Left lobe of liver (tissue), 2 donors: ENCODE measurements around the gene FAM83C. TPM values are rescaled to one million over a fixed set of nuclear protein-coding genes. Genes with fewer than 3 reads are reported as not detected.

ENCODE experiments used
- ATAC-seq: fragments of 200-7000 bp; cut with Tn5 transposase; one replicate; pipeline ENCODE4 v1.9.1; 2020; ENCODE audit warnings: mild to moderate bottlenecking, moderate library complexity
- DNase-seq: peaks from one replicate; pipeline ENCODE4 v3.0.0-alpha.2; 2020; ENCODE audit warnings: low spot score
- total RNA-seq: library from RNA; stranded (reverse); gene quantifications from one replicate; pipeline ENCODE4 v1.2.1, GENCODE V29; 2021
- donor health status: DM: no; HTN: no; CAD: no; lungs with moderate emphysema.
- donor health status: DM: no; HTN: yes; CAD: no.

FAM83C gene
- total RNA-seq, 1 donor from 2014 or later, result not detected

- ATAC-seq (no peak), DNase-seq (no peak)
These were observed 51.4 kb downstream of the FAM83C start for GRCh38 chr20:35240811-35241293.

GRCh38 chr20:35240083-35240810 is 52.0 kb downstream of the FAM83C start:
- ATAC-seq (no peak), DNase-seq (no peak)

- no peak for ATAC-seq
- no peak for DNase-seq
These were observed 53.5 kb downstream of the FAM83C start for GRCh38 chr20:35238735-35239134.

GRCh38 chr20:35238170-35238569 is 54.1 kb downstream of the FAM83C start:
- DNase-seq (no peak), ATAC-seq (no peak)

DNA sequence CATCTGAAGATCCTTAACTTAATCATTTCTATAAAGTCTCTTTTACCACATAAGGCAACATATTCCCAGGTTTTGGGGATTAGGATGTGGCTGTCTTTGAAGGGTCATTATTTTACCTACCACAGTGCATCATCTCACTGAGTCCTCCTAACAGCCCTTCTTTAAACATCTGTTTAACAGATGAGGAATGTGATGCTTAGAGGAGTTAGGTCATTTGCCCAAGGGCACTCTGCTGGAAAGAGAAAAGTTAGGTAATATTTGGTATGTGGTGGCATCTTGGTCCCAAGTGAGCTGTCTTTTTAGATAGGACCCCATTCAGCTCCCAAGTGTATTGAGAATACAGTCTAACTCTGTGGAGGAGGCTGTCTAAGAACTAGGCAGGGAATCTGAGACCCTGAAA is 54.7 kb downstream of the FAM83C start:
- no peak for ATAC-seq
- DNase-seq, result no peak

DNA sequence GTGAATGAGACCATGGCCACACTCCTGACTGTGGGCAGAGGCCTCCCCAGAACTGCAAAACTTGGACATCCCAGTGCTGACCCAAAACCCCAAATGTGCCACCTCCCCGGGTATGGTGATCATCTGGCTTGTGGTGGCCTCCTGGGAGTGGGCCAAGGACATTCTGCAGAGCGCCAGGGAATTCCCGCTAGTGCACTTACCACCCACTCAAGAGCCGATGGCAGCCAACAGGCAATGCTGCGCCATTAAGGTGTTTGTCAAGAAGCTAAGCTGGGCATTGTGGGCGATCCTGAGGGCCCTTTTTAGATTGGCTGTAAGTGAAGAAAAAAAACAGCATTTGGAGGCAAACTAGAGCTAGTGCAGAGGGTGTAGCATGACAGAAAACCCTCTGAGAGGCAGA is 56.3 kb downstream of the FAM83C start:
- no peak for ATAC-seq
- no peak for DNase-seq

Other genes starting within 250 kb of the FAM83C start
- gene TRPC4AP, start 199.6 kb downstream of the FAM83C start, total RNA-seq, result 27.6 TPM
- 26.0 TPM for gene EDEM2, start 145.1 kb downstream of the FAM83C start, total RNA-seq
- gene PROCR, start 120.4 kb downstream of the FAM83C start, total RNA-seq, result 1.5 TPM
- gene MMP24, start 65.7 kb downstream of the FAM83C start, total RNA-seq, result 0.43 TPM
- 27.3 TPM for gene MMP24OS, start 14.3 kb downstream of the FAM83C start, total RNA-seq
- gene EIF6, start 7.7 kb downstream of the FAM83C start, total RNA-seq, result 80.2 TPM
- 43.6 TPM for gene UQCC1, start 119.5 kb upstream of the FAM83C start, total RNA-seq
- not detected for gene GDF5, start 145.8 kb upstream of the FAM83C start, total RNA-seq
- gene CEP250, start 163.2 kb upstream of the FAM83C start, total RNA-seq, result 14.6 TPM
- gene C20orf173, start 237.2 kb upstream of the FAM83C start, total RNA-seq, result not detected
- 107 TPM for gene ERGIC3, start 249.7 kb upstream of the FAM83C start, total RNA-seq